Sigmoid colon (tissue), 7 donors: Measurements from ENCODE around the gene FITM1. TPM values are rescaled to one million over a fixed set of nuclear protein-coding genes. Genes with fewer than 3 reads are reported as not detected.

Source experiments
- DNase-seq: peaks from one replicate; pipeline ENCODE4 v3.0.0-alpha.2; 2019
- H3K27ac ChIP-seq, 4 donors: fragments of 200-600 bp; sonication (generic); one replicate each; pipeline ENCODE4 v1.5.1; 2016 to 2019; ENCODE audit warnings: mild to moderate bottlenecking in 1 of 4
- H3K27me3 ChIP-seq, 3 donors: fragments of 200-600 bp; sonication (generic); one replicate each; pipeline ENCODE4 v1.5.1; 2019; ENCODE audit warnings: mild to moderate bottlenecking in 1 of 3
- H3K36me3 ChIP-seq, 4 donors: fragments of 200-600 bp; sonication (generic); one replicate each; pipeline ENCODE4 v1.5.1; 2016 to 2019
- H3K4me1 ChIP-seq, 4 donors: fragments of 200-600 bp; sonication (generic); one replicate each; pipeline ENCODE4 v1.5.1; 2017 to 2019
- H3K4me3 ChIP-seq, 4 donors: fragments of 200-600 bp; sonication (generic); one replicate each; pipeline ENCODE4 v1.5.1; 2017 to 2019; ENCODE audit warnings: mild to moderate bottlenecking in 2 of 4, moderate library complexity in 1 of 4
- H3K9me3 ChIP-seq, 4 donors: fragments of 200-600 bp in 3 of 4; sonication (generic) in 3 of 4; one replicate each; pipeline versions ENCODE4 v1.5.1 to v1.6.1; 2013 to 2019
- CTCF ChIP-seq, 4 experiments: fragments of 450-650 bp in 3 of 4; fragments of 200-600 bp in 1 of 4; IDR thresholded peaks; one replicate each; pipeline ENCODE4 v1.5.1; 2016 to 2019; ENCODE audit warnings: antibody characterized with exemption in 4 of 4, mild to moderate bottlenecking in 3 of 4, moderate library complexity in 2 of 4
- EP300 ChIP-seq, 4 donors: sonication (generic); formaldehyde crosslinking; IDR thresholded peaks; one replicate each; pipeline ENCODE4 v1.6.1; 2017; ENCODE audit warnings: antibody characterized with exemption in 4 of 4
- POLR2A ChIP-seq, 2 donors: fragments of 450-650 bp; IDR thresholded peaks; one replicate each; pipeline ENCODE4 v1.6.1; 2016; ENCODE audit warnings: antibody characterized with exemption in 2 of 2, mild to moderate bottlenecking in 2 of 2, moderate library complexity in 2 of 2
- POLR2AphosphoS5 ChIP-seq, 4 donors: sonication (generic); formaldehyde crosslinking; IDR thresholded peaks; one replicate each; pipeline ENCODE4 v1.6.1; 2017; ENCODE audit warnings: antibody characterized with exemption in 4 of 4
- WGBS, 2 donors: extraction: QIAGEN DNeasy Blood & Tissue Kit; methylation state at CpG; one replicate each; pipeline ENCODE4 v1.1.7; 2013; 5-methylcytosine and 5-hydroxymethylcytosine counted together
- intact Hi-C: fragments of 100-400 bp; cut with DNase I; formaldehyde crosslinking; loops from one replicate; pipeline ENCODE4 v1.15.1; 2023
- polyA plus RNA-seq, 3 donors: library from polyadenylated mRNA; stranded (reverse); fragments of 200-250 nt; gene quantifications; one replicate each; pipeline ENCODE4 v1.2.3, GENCODE V29; 2013
- total RNA-seq, 4 donors: library from RNA; depleted of rRNA; stranded (reverse); fragments of >200 nt; gene quantifications; one replicate each; pipeline ENCODE4 v1.1.0, GENCODE V29; 2016
- donor health status: healthy with polysubstance abuse.
- donor health status: Bipolar disorder and iron deficiency.
- donor health status: healthy.

The FITM1 gene
- total and polyA plus RNA-seq, 7 donors: 0.33 to 1.8 TPM; not detected in 5

GRCh38 chr14:24159777-24160498 is 29.5 kb downstream of the FITM1 start:
- intact Hi-C loops: loop anchor here (2.0 kb wide), 2 partner anchors 13 to 29 kb away; partner anchors contain the start of genes IPO4, PSME2 and RNF31

GRCh38 chr14:24160499-24160849 is 30.0 kb downstream of the FITM1 start:
- Histone ChIP-seq H3K27me3 (no peaks in the 10 kb centered on the region), H3K4me1 (peaks cover 0 to 40% (median 28%) of the 10 kb centered on the region in 4 donors), H3K4me3 (no peak overlapping the region), H3K36me3 (peaks cover 46 to 73% (median 53%) of the 10 kb centered on the region in 4 donors), H3K27ac (peak overlapping the region; percentile 90 to 97 (median 92)), H3K9me3 (no peaks in the 10 kb centered on the region)
- WGBS, 2 donors: 91 to 96% methylated on average over 4 of the region's 4 CpGs
- TF ChIP-seq EP300 (IDR thresholded peaks at IDR 0.05) (no peak), POLR2A (IDR thresholded peaks at IDR 0.05) (no peak), CTCF (IDR thresholded peaks at IDR 0.05) (no peak), POLR2AphosphoS5 (IDR thresholded peaks at IDR 0.05) (no peak)
- DNase-seq: no peak
- intact Hi-C loops: loop anchor here (2.0 kb wide), 2 partner anchors 14 to 28 kb away; partner anchors contain the start of genes IPO4, PSME2 and RNF31

More at GRCh38 chr14:24159777-24160498, 29.5 kb downstream of the FITM1 start:
- Histone ChIP-seq H3K36me3 (peaks cover 45 to 73% (median 53%) of the 10 kb centered on the region in 4 donors), H3K4me1 (peaks cover 0 to 40% (median 28%) of the 10 kb centered on the region in 4 donors), H3K27ac (peak overlapping the region; percentile 90 to 97 (median 92)), H3K27me3 (no peaks in the 10 kb centered on the region), H3K9me3 (no peaks in the 10 kb centered on the region), H3K4me3 (no peak overlapping the region)
- WGBS, 2 donors: 90 to 92% methylated on average over 11 of the region's 11 CpGs
- no peak for TF ChIP-seq POLR2AphosphoS5 (IDR thresholded peaks at IDR 0.05)
- peak in 1 of 4 experiments; percentile 10 for TF ChIP-seq CTCF (IDR thresholded peaks at IDR 0.05)
- no peak for DNase-seq

GRCh38 chr14:24160850-24161804 is 30.7 kb downstream of the FITM1 start, which contains the start of gene IRF9:
IRF9 (plus strand) TSS chr14:24161265; CDS start chr14:24162145, 880 bp downstream.
- Histone ChIP-seq H3K4me3 (peak within 1 kb of the TSS; percentile 55 to 77 (median 63)), H3K9me3 (no peaks in the 10 kb centered on the region), H3K4me1 (peaks cover 0 to 40% (median 28%) of the 10 kb centered on the region in 4 donors), H3K36me3 (peaks cover 41 to 73% (median 52%) of the 10 kb centered on the region in 4 donors), H3K27ac (peak within 1 kb of the TSS; percentile 90 to 97 (median 92)), H3K27me3 (no peaks in the 10 kb centered on the region)
- 0% methylated on average over 12 of the region's 12 CpGs for WGBS, 2 donors
- peak; percentile 98 for DNase-seq
- intact Hi-C loops: loop anchor here (1.0 to 2.0 kb wide), 3 partner anchors 14 to 47 kb away; partner anchors contain the start of genes DCAF11, IPO4, NRL and PSME2
- peak; percentile 91 to 96 (median 94) for TF ChIP-seq CTCF (IDR thresholded peaks at IDR 0.05)
- TF ChIP-seq EP300 (IDR thresholded peaks at IDR 0.05): peak in 2 of 4 donors; percentile 34 to 86
- TF ChIP-seq POLR2A (IDR thresholded peaks at IDR 0.05): peak; percentile 25 to 48
- TF ChIP-seq POLR2AphosphoS5 (IDR thresholded peaks at IDR 0.05): peak; percentile 68 to 93 (median 83)

GRCh38 chr14:24162093-24162492 is 31.6 kb downstream of the FITM1 start:
- no peak for DNase-seq
- H3K4me3 ChIP-seq: peak overlapping the region; percentile 55 to 77 (median 63)
- peaks cover 32 to 73% (median 52%) of the 10 kb centered on the region in 4 donors for H3K36me3 ChIP-seq

More at GRCh38 chr14:24162093-24162492, 31.6 kb downstream of the FITM1 start:
- Histone ChIP-seq H3K9me3 (no peaks in the 10 kb centered on the region), H3K27me3 (no peaks in the 10 kb centered on the region), H3K27ac (peak overlapping the region; percentile 90 to 97 (median 92)), H3K4me1 (peaks cover 0 to 40% (median 28%) of the 10 kb centered on the region in 4 donors)
- TF ChIP-seq EP300 (IDR thresholded peaks at IDR 0.05) (no peak), POLR2AphosphoS5 (IDR thresholded peaks at IDR 0.05) (no peak), CTCF (IDR thresholded peaks at IDR 0.05) (no peak), POLR2A (IDR thresholded peaks at IDR 0.05) (no peak)
- intact Hi-C loops: no loop called here
- 56 to 60% methylated on average over 8 of the region's 8 CpGs for WGBS, 2 donors
